Naive thymus-derived CD4-positive, alpha-beta T cell (primary cell): Measurements from ENCODE around the gene SOCS2. TPM values are rescaled to one million over a fixed set of nuclear protein-coding genes. Genes with fewer than 3 reads are reported as not detected.

Experiments used
- ATAC-seq: fragments of 150-1000 bp; cut with Tn5 transposase; 2 replicates; pipeline ENCODE4 v1.10.0; 2021; ENCODE audit warnings: mild to moderate bottlenecking, moderate library complexity
- CTCF ChIA-PET: fragments of 350-600 bp; sonication (Branson Sonifier 250); formaldehyde crosslinking; loops from one replicate; lab custom pipeline; 2021; ENCODE audit warnings: antibody characterized with exemption; lab: Charles Lee
- POLR2A ChIA-PET: fragments of 350-600 bp; sonication (Branson Sonifier 250); formaldehyde crosslinking; loops from one replicate; lab custom pipeline; 2021; ENCODE audit warnings: antibody characterized with exemption, inconsistent platforms; lab: Charles Lee
- DNase-seq, 9 donors: peaks; one replicate each; pipeline versions ENCODE4 v3.0.0 to v3.0.0-alpha.2; 2020 to 2022; ENCODE audit warnings: mixed read lengths in 1 of 9
- H3K27ac ChIP-seq: one replicate; pipeline ENCODE4 v1.7.0; 2013; ENCODE audit warnings: mild to moderate bottlenecking, low read depth, low read length, moderate library complexity
- H3K27me3 ChIP-seq, 2 donors: one replicate each; pipeline ENCODE4 v1.7.0; 2013; ENCODE audit warnings: low read length in 2 of 2, mild to moderate bottlenecking in 2 of 2, moderate library complexity in 2 of 2; ENCODE audit not compliant: control insufficient read depth in 2 of 2, insufficient read depth in 2 of 2
- H3K36me3 ChIP-seq, 3 experiments: 1 replicate in 2 of 3; 2 replicates in 1 of 3; pipeline ENCODE4 v1.7.0; 2013; ENCODE audit warnings: low read length in 3 of 3, mild to moderate bottlenecking in 3 of 3, moderate library complexity in 1 of 3; ENCODE audit not compliant: insufficient read depth in 3 of 3, control insufficient read depth in 2 of 3
- H3K4me1 ChIP-seq, 2 donors: one replicate each; pipeline ENCODE4 v1.7.0; 2013; ENCODE audit warnings: low read length in 2 of 2, mild to moderate bottlenecking in 2 of 2, moderate library complexity in 1 of 2; ENCODE audit not compliant: control insufficient read depth in 2 of 2, insufficient read depth in 2 of 2
- H3K4me3 ChIP-seq: 2 replicates; pipeline ENCODE4 v1.7.0; 2013; ENCODE audit warnings: mild to moderate bottlenecking, low read length
- H3K9me3 ChIP-seq, 3 experiments: 1 replicate in 2 of 3; 2 replicates in 1 of 3; pipeline ENCODE4 v1.7.0; 2013; ENCODE audit warnings: low read length in 3 of 3; ENCODE audit not compliant: control insufficient read depth in 2 of 3
- H3K27ac Mint-ChIP-seq, 9 donors: one replicate each; pipeline ENCODE4 v1.8.0; 2020 to 2022; ENCODE audit warnings: mixed read lengths in 9 of 9, mild to moderate bottlenecking in 8 of 9, moderate library complexity in 5 of 9, inconsistent platforms in 2 of 9
- H3K27me3 Mint-ChIP-seq, 5 donors: one replicate each; pipeline ENCODE4 v1.8.0; 2021 to 2022; ENCODE audit warnings: mixed read lengths in 5 of 5, mild to moderate bottlenecking in 1 of 5
- H3K36me3 Mint-ChIP-seq, 5 donors: one replicate each; pipeline ENCODE4 v1.8.0; 2020 to 2022; ENCODE audit warnings: mixed read lengths in 5 of 5, mild to moderate bottlenecking in 3 of 5, inconsistent platforms in 1 of 5
- H3K4me1 Mint-ChIP-seq, 7 donors: one replicate each; pipeline ENCODE4 v1.8.0; 2020 to 2022; ENCODE audit warnings: mixed read lengths in 7 of 7, mild to moderate bottlenecking in 3 of 7, inconsistent platforms in 1 of 7
- H3K4me3 Mint-ChIP-seq, 10 donors: one replicate each; pipeline ENCODE4 v1.8.0; 2020 to 2022; ENCODE audit warnings: mild to moderate bottlenecking in 10 of 10, mixed read lengths in 10 of 10, moderate library complexity in 6 of 10, inconsistent platforms in 2 of 10
- H3K9me3 Mint-ChIP-seq, 11 donors: one replicate each; pipeline ENCODE4 v1.8.0; 2020 to 2022; ENCODE audit warnings: mixed read lengths in 11 of 11, mild to moderate bottlenecking in 4 of 11, inconsistent platforms in 1 of 11, moderate library complexity in 1 of 11
- intact Hi-C, 2 donors: fragments of 100-400 bp; cut with micrococcal nuclease; formaldehyde crosslinking; loops; one replicate each; pipeline ENCODE4 v1.15.1; 2023
- polyA plus RNA-seq, 2 donors: library from polyadenylated mRNA; unstranded; fragments of 300-500 nt; fragmentation: Illumina TruSeq; gene quantifications; one replicate each; pipeline ENCODE4 v1.2.3, GENCODE V29; 2021
- total RNA-seq, 6 experiments: library from RNA in 5 of 6; stranded (reverse) in 5 of 6; gene quantifications; 1 replicate in 5 of 6; 2 replicates in 1 of 6; pipeline ENCODE4 v1.2.3 and lab custom pipeline; 2021 to 2026

The SOCS2 gene, protein sequence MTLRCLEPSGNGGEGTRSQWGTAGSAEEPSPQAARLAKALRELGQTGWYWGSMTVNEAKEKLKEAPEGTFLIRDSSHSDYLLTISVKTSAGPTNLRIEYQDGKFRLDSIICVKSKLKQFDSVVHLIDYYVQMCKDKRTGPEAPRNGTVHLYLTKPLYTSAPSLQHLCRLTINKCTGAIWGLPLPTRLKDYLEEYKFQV
- total RNA-seq (10 to 100 TPM in 3 of 5 experiments, 1 to 10 TPM in 2; 2.5 to 46.7 (median 34.7) TPM), polyA plus RNA-seq (10 to 100 TPM; 22.6 to 46.0 TPM), total RNA-seq (lab: John Stamatoyannopoulos, UW) (15.2 reads per million, percentile 44 among the genes with 10 or more reads in this experiment)

- peak in 7 of 9 donors; percentile 18 to 55 (median 27) for DNase-seq
- peaks cover 0 to 1% (median 0%) of the 10 kb centered on the region in 11 donors for H3K9me3 Mint-ChIP-seq
- peak within 1 kb of the TSS in 8 of 9 donors; percentile 69 to 94 (median 90) for H3K27ac Mint-ChIP-seq
- ATAC-seq: no peak
- H3K27me3 ChIP-seq: no peaks in the 10 kb centered on the region
- CTCF ChIA-PET: interaction anchor here (3.5 to 5.9 kb wide), 2 partner anchors 530 kb away, joined by 33 to 114 read pairs; no protein-coding TSS in a partner anchor
- H3K4me3 Mint-ChIP-seq: peak within 1 kb of the TSS; percentile 93 to 100 (median 97)
- peak within 1 kb of the TSS; percentile 78 for H3K27ac ChIP-seq
- H3K36me3 Mint-ChIP-seq: peaks cover 0 to 31% (median 0%) of the 10 kb centered on the region in 5 donors
- no peaks in the 10 kb centered on the region for H3K9me3 ChIP-seq
- H3K27me3 Mint-ChIP-seq: peaks cover 0 to 15% (median 0%) of the 10 kb centered on the region in 5 donors
- POLR2A ChIA-PET: interaction anchor here (0.7 to 1.0 kb wide), 3 partner anchors 19 to 528 kb away, joined by 3 read pairs; no protein-coding TSS in a partner anchor
- peaks cover 0 to 10% (median 0%) of the 10 kb centered on the region in 3 experiments for H3K36me3 ChIP-seq
- intact Hi-C loops: loop anchor here (1.0 to 10.0 kb wide), 16 partner anchors 19 to 1980 kb away; partner anchors contain the start of genes EEA1 (in 1 of the 2), FGD6 (in 1 of the 2), METAP2 (in 1 of the 2) and NDUFA12 (in 1 of the 2)
- H3K4me3 ChIP-seq: peak within 1 kb of the TSS; percentile 89
- peaks cover 14 to 16% of the 10 kb centered on the region in 2 donors for H3K4me1 ChIP-seq
- H3K4me1 Mint-ChIP-seq: peaks cover 24 to 51% (median 45%) of the 10 kb centered on the region in 7 donors
Observed at GRCh38 chr12:93571925-93572711, at the start of gene SOCS2. TSS of gene SOCS2 (plus strand) at chr12:93572675. CDS start at chr12:93572898, 223 bp downstream.

GRCh38 chr12:93524386-93525133 lies 47.9 kb upstream of the SOCS2 start:
- Histone ChIP-seq H3K27ac (no peak overlapping the region), H3K27me3 (no peaks in the 10 kb centered on the region), H3K36me3 (no peaks in the 10 kb centered on the region), H3K9me3 (no peaks in the 10 kb centered on the region), H3K4me1 (peaks cover 0 to 4% of the 10 kb centered on the region in 2 donors), H3K4me3 (no peak overlapping the region)
- H3K27me3 Mint-ChIP-seq: peaks cover 0 to 13% (median 0%) of the 10 kb centered on the region in 5 donors
- no peak overlapping the region for H3K27ac Mint-ChIP-seq
- POLR2A ChIA-PET: no interaction called here
- peaks cover 0 to 12% (median 4%) of the 10 kb centered on the region in 7 donors for H3K4me1 Mint-ChIP-seq
- H3K9me3 Mint-ChIP-seq: peaks cover 0 to 1% (median 0%) of the 10 kb centered on the region in 11 donors
- intact Hi-C loops: no loop called here
- no peak overlapping the region for H3K4me3 Mint-ChIP-seq
- DNase-seq: no peak
- CTCF ChIA-PET: interaction anchor here (0.6 to 1.4 kb wide), 2 partner anchors 503 to 578 kb away, joined by 3 to 4 read pairs; no protein-coding TSS in a partner anchor
- peaks cover 0 to 1% (median 0%) of the 10 kb centered on the region in 5 donors for H3K36me3 Mint-ChIP-seq
- ATAC-seq: no peak

DNA sequence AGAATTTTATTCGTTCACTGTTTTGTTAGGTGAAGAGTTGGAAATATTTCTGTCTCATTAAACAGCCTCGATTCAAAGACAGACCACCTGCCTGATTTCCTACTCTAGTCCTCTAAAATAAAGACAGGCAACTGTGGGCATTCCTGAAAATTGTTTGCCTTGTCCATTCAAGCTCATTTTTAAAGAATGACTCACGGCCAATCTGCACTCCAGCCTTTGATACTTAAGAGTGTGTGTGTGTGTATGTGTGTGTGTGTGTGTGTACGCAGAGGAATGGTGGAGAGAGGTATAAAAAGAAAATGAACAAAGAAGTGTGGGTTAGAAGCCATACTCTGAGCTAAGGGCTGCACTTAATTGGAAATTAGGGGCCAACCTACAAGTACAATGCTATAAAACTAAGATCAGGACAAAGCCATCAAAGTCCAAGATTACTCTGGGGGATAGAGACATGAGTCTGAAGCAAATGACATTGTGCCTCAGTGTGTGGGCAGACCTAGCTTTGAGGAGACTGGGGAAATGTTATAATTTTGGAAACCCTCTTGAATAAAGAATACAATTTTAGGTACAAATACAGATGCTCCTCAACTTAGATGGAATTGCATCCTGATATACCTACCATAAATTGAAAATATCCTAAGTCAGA lies 45.6 kb upstream of the SOCS2 start:
- ChIA-PET POLR2A (no interaction called here), CTCF (interaction anchor here (0.6 to 0.8 kb wide), 3 partner anchors 25 to 575 kb away, joined by 3 read pairs; no protein-coding TSS in a partner anchor)
- no peaks in the 10 kb centered on the region for H3K9me3 ChIP-seq
- Mint-ChIP-seq H3K36me3 (peaks cover 0 to 2% (median 0%) of the 10 kb centered on the region in 5 donors), H3K27ac (no peak overlapping the region), H3K4me1 (peaks cover 9 to 25% (median 11%) of the 10 kb centered on the region in 7 donors), H3K27me3 (peaks cover 0 to 10% (median 0%) of the 10 kb centered on the region in 5 donors), H3K4me3 (no peak overlapping the region), H3K9me3 (peaks cover 0 to 2% (median 0%) of the 10 kb centered on the region in 11 donors)
- intact Hi-C loops: no loop called here
- H3K27me3 ChIP-seq: no peaks in the 10 kb centered on the region
- H3K36me3 ChIP-seq: no peaks in the 10 kb centered on the region
- ATAC-seq (no peak), DNase-seq (no peak)
- H3K4me1 ChIP-seq: peaks cover 0 to 5% of the 10 kb centered on the region in 2 donors
- H3K27ac ChIP-seq: no peak overlapping the region
- no peak overlapping the region for H3K4me3 ChIP-seq

- Mint-ChIP-seq H3K9me3 (peaks cover 0 to 2% (median 0%) of the 10 kb centered on the region in 11 donors), H3K4me1 (peaks cover 8 to 26% (median 14%) of the 10 kb centered on the region in 7 donors), H3K27ac (peak overlapping the region in 6 of 9 donors; percentile 31 to 75 (median 54)), H3K36me3 (peaks cover 0 to 7% (median 0%) of the 10 kb centered on the region in 5 donors), H3K27me3 (peaks cover 0 to 2% (median 0%) of the 10 kb centered on the region in 5 donors), H3K4me3 (peak overlapping the region in 8 of 10 donors; percentile 1 to 49 (median 13))
- ATAC-seq (peak; percentile 40), DNase-seq (peak in 1 of 9 donors; percentile 17)
- no peaks in the 10 kb centered on the region for H3K36me3 ChIP-seq
- no peak overlapping the region for H3K4me3 ChIP-seq
- peaks cover 0 to 5% of the 10 kb centered on the region in 2 donors for H3K4me1 ChIP-seq
- POLR2A ChIA-PET: interaction anchor here (0.7 kb wide), 1 partner anchor 750 kb away, joined by 3 read pairs; no protein-coding TSS in a partner anchor
- H3K27ac ChIP-seq: no peak overlapping the region
- CTCF ChIA-PET: no interaction called here
- no peaks in the 10 kb centered on the region for H3K27me3 ChIP-seq
- intact Hi-C loops: no loop called here
- no peaks in the 10 kb centered on the region for H3K9me3 ChIP-seq
Observed at GRCh38 chr12:93530358-93530757, 42.1 kb upstream of the SOCS2 start.

DNA sequence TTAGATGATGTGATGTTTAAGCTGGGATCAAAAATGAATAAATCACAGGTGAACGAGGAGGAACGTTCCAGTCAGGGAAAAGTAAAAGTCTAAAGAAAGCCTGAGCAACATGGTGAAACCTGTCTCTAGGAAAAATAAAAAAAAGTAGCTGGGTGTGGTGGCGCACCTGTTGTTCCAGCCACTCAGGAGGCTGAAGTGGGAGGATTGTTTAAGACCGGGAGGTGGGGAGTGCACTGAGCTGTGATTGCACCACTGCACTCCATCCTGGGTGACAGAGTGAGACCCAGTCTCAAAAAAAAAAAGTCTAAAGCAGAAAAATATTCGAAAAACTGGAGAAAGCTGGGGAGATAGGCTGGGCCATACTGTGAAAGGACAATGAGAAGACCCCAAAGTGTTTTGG lies 39.2 kb upstream of the SOCS2 start:
- peaks cover 0 to 5% of the 10 kb centered on the region in 2 donors for H3K4me1 ChIP-seq
- peaks cover 10 to 46% (median 31%) of the 10 kb centered on the region in 7 donors for H3K4me1 Mint-ChIP-seq
- CTCF ChIA-PET: no interaction called here
- H3K4me3 ChIP-seq: no peak overlapping the region
- no peaks in the 10 kb centered on the region for H3K9me3 ChIP-seq
- peaks cover 0 to 2% (median 0%) of the 10 kb centered on the region in 11 donors for H3K9me3 Mint-ChIP-seq
- no peaks in the 10 kb centered on the region for H3K27me3 ChIP-seq
- POLR2A ChIA-PET: no interaction called here
- H3K27ac Mint-ChIP-seq: no peak overlapping the region
- no peaks in the 10 kb centered on the region for H3K27me3 Mint-ChIP-seq
- H3K36me3 Mint-ChIP-seq: peaks cover 0 to 11% (median 0%) of the 10 kb centered on the region in 5 donors
- no peak overlapping the region for H3K27ac ChIP-seq
- H3K4me3 Mint-ChIP-seq: no peak overlapping the region
- intact Hi-C loops: no loop called here
- ATAC-seq: no peak
- DNase-seq: no peak
- H3K36me3 ChIP-seq: no peaks in the 10 kb centered on the region
